ENCODE measurements around the gene HTR7. TPM values are rescaled to one million over a fixed set of nuclear protein-coding genes. Genes with fewer than 3 reads are reported as not detected.
"Not testable (repeated sequence)": the region's sequence is repeated elsewhere in the genome, so short reads cannot be mapped to it uniquely, and the experiment has no call there.

Gene HTR7
- under 1 TPM in 3 of 5 experiments, not detected in 2; 0.11 to 0.32 (median 0.13) TPM for total RNA-seq
- polyA plus RNA-seq, result not detected
- not detected for total RNA-seq

- intact Hi-C loops (cut with micrococcal nuclease), result loop anchor here (1.0 to 5.0 kb wide), 2 partner anchors 13 to 1156 kb away; partner anchors contain the start of genes RPP30 (in 2 of the 2) and KIF20B (in 1 of the 2)
- ATAC-seq (peak; percentile 91), DNase-seq (peak; percentile 47 to 78 (median 69))
- Mint-ChIP-seq H3K4me3 (peak within 1 kb of the TSS; percentile 88 to 95 (median 90)), H3K27me3 (peaks cover 48 to 83% (median 58%) of the 10 kb centered on the region in 5 donors), H3K4me1 (peaks cover 0 to 16% (median 10%) of the 10 kb centered on the region in 7 donors), H3K36me3 (peaks cover 0 to 3% (median 0%) of the 10 kb centered on the region in 5 donors), H3K27ac (peak within 1 kb of the TSS in 3 of 9 donors; percentile 34 to 77 (median 62)), H3K9me3 (no peaks in the 10 kb centered on the region)
- ChIA-PET POLR2A (no interaction called here), CTCF (interaction anchor here (1.0 kb wide), 1 partner anchor 8 kb away, joined by 5 read pairs; no protein-coding TSS in a partner anchor)
- no peak within 1 kb of the TSS for H3K27ac ChIP-seq (ENCODE audit: low read depth, low read length)
- peaks cover 6 to 11% of the 10 kb centered on the region in 2 donors for H3K4me1 ChIP-seq (ENCODE audit: control insufficient read depth in 2 of 2, insufficient read depth in 2 of 2, low read length in 2 of 2)
- H3K36me3 ChIP-seq (ENCODE audit: control insufficient read depth in 2 of 3, insufficient read depth in 3 of 3, low read length in 3 of 3), result no peaks in the 10 kb centered on the region
- peak within 1 kb of the TSS; percentile 63 for H3K4me3 ChIP-seq (ENCODE audit: low read length)
- peaks cover 9 to 23% of the 10 kb centered on the region in 2 donors for H3K27me3 ChIP-seq (ENCODE audit: control insufficient read depth in 2 of 2, insufficient read depth in 2 of 2, low read length in 2 of 2)
- H3K9me3 ChIP-seq (ENCODE audit: control insufficient read depth in 2 of 3, low read length in 3 of 3), result no peaks in the 10 kb centered on the region
Observed at GRCh38 chr10:90857635-90858460, at the start of gene HTR7. HTR7 (minus strand) TSS chr10:90858039; CDS start chr10:90857671, 368 bp downstream.

GRCh38 chr10:90906596-90906995, 48.8 kb upstream of the HTR7 start:
- Mint-ChIP-seq H3K9me3 (peaks cover 0 to 20% (median 0%) of the 10 kb centered on the region in 11 donors), H3K27ac (no peak overlapping the region), H3K36me3 (peaks cover 5 to 53% (median 35%) of the 10 kb centered on the region in 5 donors), H3K27me3 (no peaks in the 10 kb centered on the region), H3K4me1 (peaks cover 0 to 16% (median under 1%) of the 10 kb centered on the region in 7 donors), H3K4me3 (no peak overlapping the region)
- peaks cover under 1 to 15% (median 6%) of the 10 kb centered on the region in 3 experiments for H3K36me3 ChIP-seq (ENCODE audit: control insufficient read depth in 2 of 3, insufficient read depth in 3 of 3, low read length in 3 of 3)
- no peaks in the 10 kb centered on the region for H3K27me3 ChIP-seq (ENCODE audit: control insufficient read depth in 2 of 2, insufficient read depth in 2 of 2, low read length in 2 of 2)
- no peak overlapping the region for H3K4me3 ChIP-seq (ENCODE audit: low read length)
- DNase-seq, result no peak
- H3K27ac ChIP-seq (ENCODE audit: low read depth, low read length), result no peak overlapping the region
- intact Hi-C loops (cut with micrococcal nuclease), result no loop called here
- H3K9me3 ChIP-seq (ENCODE audit: control insufficient read depth in 2 of 3, low read length in 3 of 3), result no peaks in the 10 kb centered on the region
- no peak for ATAC-seq
- CTCF ChIA-PET, result no interaction called here
- POLR2A ChIA-PET, result interaction anchor here (0.9 kb wide), 1 partner anchor 13 kb away, joined by 3 read pairs; no protein-coding TSS in a partner anchor
- H3K4me1 ChIP-seq (ENCODE audit: control insufficient read depth in 2 of 2, insufficient read depth in 2 of 2, low read length in 2 of 2), result peaks cover 0 to under 1% of the 10 kb centered on the region in 2 donors

- CTCF ChIA-PET, result no interaction called here
- intact Hi-C loops (cut with micrococcal nuclease), result no loop called here
- Histone ChIP-seq H3K4me3 (ENCODE audit: low read length) (no peak overlapping the region), H3K27me3 (ENCODE audit: control insufficient read depth in 2 of 2, insufficient read depth in 2 of 2, low read length in 2 of 2) (no peaks in the 10 kb centered on the region), H3K9me3 (ENCODE audit: control insufficient read depth in 2 of 3, low read length in 3 of 3) (no peaks in the 10 kb centered on the region), H3K4me1 (ENCODE audit: control insufficient read depth in 2 of 2, insufficient read depth in 2 of 2, low read length in 2 of 2) (no peaks in the 10 kb centered on the region), H3K27ac (ENCODE audit: low read depth, low read length) (no peak overlapping the region), H3K36me3 (ENCODE audit: control insufficient read depth in 2 of 3, insufficient read depth in 3 of 3, low read length in 3 of 3) (peaks cover 4 to 20% (median 6%) of the 10 kb centered on the region in 3 experiments)
- peaks cover 0 to 20% (median 0%) of the 10 kb centered on the region in 11 donors for H3K9me3 Mint-ChIP-seq
- H3K4me3 Mint-ChIP-seq, result no peak overlapping the region
- H3K27ac Mint-ChIP-seq, result peak overlapping the region in 3 of 9 donors; percentile 5 to 34 (median 14)
- DNase-seq (no peak), ATAC-seq (no peak)
- peaks cover 5 to 60% (median 35%) of the 10 kb centered on the region in 5 donors for H3K36me3 Mint-ChIP-seq
- peaks cover 0 to 11% (median 0%) of the 10 kb centered on the region in 7 donors for H3K4me1 Mint-ChIP-seq
- H3K27me3 Mint-ChIP-seq, result no peaks in the 10 kb centered on the region
- POLR2A ChIA-PET, result interaction anchor here (0.9 kb wide), 1 partner anchor 13 kb away, joined by 3 read pairs; no protein-coding TSS in a partner anchor
Observed at GRCh38 chr10:90905925-90906324, 48.1 kb upstream of the HTR7 start.

GRCh38 chr10:90896916-90897315, 39.1 kb upstream of the HTR7 start:
- H3K27me3 ChIP-seq (ENCODE audit: control insufficient read depth in 2 of 2, insufficient read depth in 2 of 2, low read length in 2 of 2); ATAC-seq; POLR2A ChIA-PET; H3K4me3 ChIP-seq (ENCODE audit: low read length); intact Hi-C loops (cut with micrococcal nuclease); H3K27me3 Mint-ChIP-seq; CTCF ChIA-PET; H3K9me3 Mint-ChIP-seq; DNase-seq; H3K9me3 ChIP-seq (ENCODE audit: control insufficient read depth in 2 of 3, low read length in 3 of 3): not testable (repeated sequence)
- peaks cover 11 to 48% (median 24%) of the 10 kb centered on the region in 7 donors for H3K4me1 Mint-ChIP-seq
- H3K4me1 ChIP-seq (ENCODE audit: control insufficient read depth in 2 of 2, insufficient read depth in 2 of 2, low read length in 2 of 2), result peaks cover 0 to 12% of the 10 kb centered on the region in 2 donors
- H3K27ac Mint-ChIP-seq, result peak overlapping the region in 8 of 9 donors; percentile 58 to 83 (median 76)
- H3K36me3 Mint-ChIP-seq, result peaks cover 7 to 55% (median 26%) of the 10 kb centered on the region in 5 donors
- peak overlapping the region in 4 of 10 donors; percentile 11 to 63 (median 56) for H3K4me3 Mint-ChIP-seq
- peak overlapping the region; percentile 12 for H3K27ac ChIP-seq (ENCODE audit: low read depth, low read length)
- peaks cover 8 to 45% (median 11%) of the 10 kb centered on the region in 3 experiments for H3K36me3 ChIP-seq (ENCODE audit: control insufficient read depth in 2 of 3, insufficient read depth in 3 of 3, low read length in 3 of 3)

GRCh38 chr10:90893190-90893589, 35.4 kb upstream of the HTR7 start:
- H3K27me3 Mint-ChIP-seq, result no peaks in the 10 kb centered on the region
- Histone ChIP-seq H3K4me3 (ENCODE audit: low read length) (no peak overlapping the region), H3K36me3 (ENCODE audit: control insufficient read depth in 2 of 3, insufficient read depth in 3 of 3, low read length in 3 of 3) (peaks cover 4 to 57% (median 20%) of the 10 kb centered on the region in 3 experiments), H3K27me3 (ENCODE audit: control insufficient read depth in 2 of 2, insufficient read depth in 2 of 2, low read length in 2 of 2) (no peaks in the 10 kb centered on the region), H3K27ac (ENCODE audit: low read depth, low read length) (no peak overlapping the region), H3K4me1 (ENCODE audit: control insufficient read depth in 2 of 2, insufficient read depth in 2 of 2, low read length in 2 of 2) (peaks cover 0 to 12% of the 10 kb centered on the region in 2 donors), H3K9me3 (ENCODE audit: control insufficient read depth in 2 of 3, low read length in 3 of 3) (no peaks in the 10 kb centered on the region)
- ATAC-seq, result no peak
- H3K4me3 Mint-ChIP-seq, result no peak overlapping the region
- DNase-seq, result no peak
- peak overlapping the region in 1 of 9 donors; percentile 64 for H3K27ac Mint-ChIP-seq
- CTCF ChIA-PET, result no interaction called here
- POLR2A ChIA-PET, result interaction anchor here (1.0 kb wide), 1 partner anchor 13 kb away, joined by 3 read pairs; no protein-coding TSS in a partner anchor
- H3K36me3 Mint-ChIP-seq, result peaks cover 17 to 59% (median 32%) of the 10 kb centered on the region in 5 donors
- H3K9me3 Mint-ChIP-seq, result no peaks in the 10 kb centered on the region
- H3K4me1 Mint-ChIP-seq, result peaks cover 14 to 58% (median 33%) of the 10 kb centered on the region in 7 donors
- intact Hi-C loops (cut with micrococcal nuclease), result no loop called here

GRCh38 chr10:90890347-90890746, 32.5 kb upstream of the HTR7 start:
- DNase-seq, result no peak
- CTCF ChIA-PET, result no interaction called here
- Mint-ChIP-seq H3K4me3 (no peak overlapping the region), H3K4me1 (peaks cover 0 to 40% (median 22%) of the 10 kb centered on the region in 7 donors), H3K9me3 (no peaks in the 10 kb centered on the region), H3K36me3 (peaks cover 25 to 67% (median 37%) of the 10 kb centered on the region in 5 donors), H3K27me3 (no peaks in the 10 kb centered on the region), H3K27ac (peak overlapping the region in 1 of 9 donors; percentile 51)
- ATAC-seq, result no peak
- Histone ChIP-seq H3K27ac (ENCODE audit: low read depth, low read length) (no peak overlapping the region), H3K4me1 (ENCODE audit: control insufficient read depth in 2 of 2, insufficient read depth in 2 of 2, low read length in 2 of 2) (no peaks in the 10 kb centered on the region), H3K36me3 (ENCODE audit: control insufficient read depth in 2 of 3, insufficient read depth in 3 of 3, low read length in 3 of 3) (peaks cover 3 to 77% (median 31%) of the 10 kb centered on the region in 3 experiments), H3K27me3 (ENCODE audit: control insufficient read depth in 2 of 2, insufficient read depth in 2 of 2, low read length in 2 of 2) (no peaks in the 10 kb centered on the region), H3K4me3 (ENCODE audit: low read length) (no peak overlapping the region), H3K9me3 (ENCODE audit: control insufficient read depth in 2 of 3, low read length in 3 of 3) (no peaks in the 10 kb centered on the region)
- intact Hi-C loops (cut with micrococcal nuclease), result no loop called here
- POLR2A ChIA-PET, result no interaction called here
